ENCODE measurements around the gene ECM2. TPM values are rescaled to one million over a fixed set of nuclear protein-coding genes. Genes with fewer than 3 reads are reported as not detected.
A peak's percentile ranks its signal among the peaks of the same experiment; 100 is the strongest.

The ECM2 gene
- total RNA-seq, 2 donors from 2014 or later: 63.6 to 78.7 TPM

- peaks cover 44 to 79% of the 10 kb centered on the region in 2 donors for H3K4me1 ChIP-seq (ENCODE audit: control insufficient read depth in 1 of 2, low read depth in 2 of 2)
- peak overlapping the region; percentile 89 to 96 for H3K27ac ChIP-seq
These were observed 51.9 kb downstream of the ECM2 start for GRCh38 chr9:92483627-92484545.

GRCh38 chr9:92482805-92483204 lies 53.0 kb downstream of the ECM2 start:
- no peak overlapping the region for H3K4me3 ChIP-seq
- no peak for TF ChIP-seq CTCF (IDR thresholded peaks at IDR 0.05)
- peak overlapping the region; percentile 89 to 96 for H3K27ac ChIP-seq

More at GRCh38 chr9:92483627-92484545, 51.9 kb downstream of the ECM2 start:
- Histone ChIP-seq H3K9me3 (no peaks in the 10 kb centered on the region), H3K27me3 (replicated peaks; ENCODE audit: insufficient read depth) (no peaks in the 10 kb centered on the region), H3K36me3 (no peaks in the 10 kb centered on the region), H3K4me3 (no peak overlapping the region)
- TF ChIP-seq CTCF (IDR thresholded peaks at IDR 0.05): no peak
- no peak for DNase-seq (ENCODE audit: low spot score)
- no peak for ATAC-seq (ENCODE audit: insufficient number of reproducible peaks, low FRiP score, low read depth)

GRCh38 chr9:92482329-92482728 lies 53.5 kb downstream of the ECM2 start, which contains the start of gene ASPN:
Gene ASPN (minus strand): TSS chr9:92482506.
- ATAC-seq (ENCODE audit: insufficient number of reproducible peaks, low FRiP score, low read depth) (no peak), DNase-seq (ENCODE audit: low spot score) (no peak)
- H3K36me3 ChIP-seq: no peaks in the 10 kb centered on the region
- no peak for TF ChIP-seq CTCF (IDR thresholded peaks at IDR 0.05)
- peak within 1 kb of the TSS; percentile 89 to 96 for H3K27ac ChIP-seq
- H3K27me3 ChIP-seq (replicated peaks; ENCODE audit: insufficient read depth): no peaks in the 10 kb centered on the region
- H3K4me1 ChIP-seq (ENCODE audit: control insufficient read depth in 1 of 2, low read depth in 2 of 2): peaks cover 46 to 79% of the 10 kb centered on the region in 2 donors
- H3K9me3 ChIP-seq: no peaks in the 10 kb centered on the region
- H3K4me3 ChIP-seq: peak within 1 kb of the TSS; percentile 37

More at GRCh38 chr9:92482805-92483204, 53.0 kb downstream of the ECM2 start:
- ATAC-seq (ENCODE audit: insufficient number of reproducible peaks, low FRiP score, low read depth) (no peak), DNase-seq (ENCODE audit: low spot score) (no peak)
- Histone ChIP-seq H3K27me3 (replicated peaks; ENCODE audit: insufficient read depth) (no peaks in the 10 kb centered on the region), H3K4me1 (ENCODE audit: control insufficient read depth in 1 of 2, low read depth in 2 of 2) (peaks cover 41 to 79% of the 10 kb centered on the region in 2 donors), H3K36me3 (no peaks in the 10 kb centered on the region), H3K9me3 (no peaks in the 10 kb centered on the region)

DNA sequence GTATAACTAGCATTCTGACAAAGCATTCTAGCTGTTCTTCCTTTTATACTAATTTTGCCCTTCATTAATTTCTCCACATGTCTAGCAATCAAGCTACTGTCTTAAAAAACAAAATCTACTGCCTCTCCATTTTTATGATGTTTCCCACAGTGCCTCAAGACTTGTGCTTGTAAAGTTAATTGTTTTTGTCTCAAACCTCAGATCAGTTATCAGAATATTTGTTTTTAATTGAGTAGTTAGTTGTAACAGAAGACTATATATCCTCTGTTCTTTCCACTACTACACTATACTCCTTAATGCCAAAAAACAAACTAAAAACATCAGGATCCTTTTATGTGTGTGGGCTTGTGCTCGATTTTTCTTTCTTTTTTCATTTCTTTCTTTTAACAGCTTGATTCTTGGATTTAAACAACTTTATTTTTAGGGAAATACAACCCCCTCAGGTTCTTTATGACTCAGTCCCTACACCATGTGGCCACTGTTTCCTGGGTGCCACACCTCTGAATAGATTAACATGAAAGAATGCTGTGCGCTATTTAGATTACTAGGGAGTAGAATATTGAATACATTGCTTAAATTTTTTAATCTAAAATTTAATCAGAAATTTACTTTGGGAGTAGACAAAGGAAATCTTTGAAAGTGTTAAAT lies 54.7 kb downstream of the ECM2 start:
- H3K4me1 ChIP-seq (ENCODE audit: control insufficient read depth in 1 of 2, low read depth in 2 of 2): peaks cover 49 to 81% of the 10 kb centered on the region in 2 donors
- no peaks in the 10 kb centered on the region for H3K27me3 ChIP-seq (replicated peaks; ENCODE audit: insufficient read depth)
- no peaks in the 10 kb centered on the region for H3K36me3 ChIP-seq
- DNase-seq (ENCODE audit: low spot score): no peak
- peak overlapping the region; percentile 37 for H3K4me3 ChIP-seq
- H3K9me3 ChIP-seq: no peaks in the 10 kb centered on the region
- ATAC-seq (ENCODE audit: insufficient number of reproducible peaks, low FRiP score, low read depth): no peak
- no peak for TF ChIP-seq CTCF (IDR thresholded peaks at IDR 0.05)
- H3K27ac ChIP-seq: peak overlapping the region; percentile 89 to 96

- Histone ChIP-seq H3K9me3 (no peaks in the 10 kb centered on the region), H3K4me1 (ENCODE audit: control insufficient read depth in 1 of 2, low read depth in 2 of 2) (peaks cover 49 to 81% of the 10 kb centered on the region in 2 donors), H3K27ac (peak overlapping the region; percentile 89 to 96), H3K4me3 (peak overlapping the region; percentile 37), H3K36me3 (no peaks in the 10 kb centered on the region), H3K27me3 (replicated peaks; ENCODE audit: insufficient read depth) (no peaks in the 10 kb centered on the region)
- no peak for TF ChIP-seq CTCF (IDR thresholded peaks at IDR 0.05)
- no peak for DNase-seq (ENCODE audit: low spot score)
- peak; percentile 75 for ATAC-seq (ENCODE audit: insufficient number of reproducible peaks, low FRiP score, low read depth)
These were observed 55.5 kb downstream of the ECM2 start for GRCh38 chr9:92480291-92480771.
